ENCODE measurements around the gene ZFYVE26. TPM values are rescaled to one million over a fixed set of nuclear protein-coding genes. Genes with fewer than 3 reads are reported as not detected.

Gene ZFYVE26
- total and polyA plus RNA-seq, 2 donors (not counting 1 experiment from before 2014, with no cell fraction given): 10.9 to 46.3 TPM

- CTCF ChIA-PET: interaction anchor here (1.4 kb wide), 1 partner anchor 15 kb away, joined by 4 read pairs; no protein-coding TSS in a partner anchor
- H3K4me2 ChIP-seq (replicated peaks; ENCODE audit: low read depth, low read length, poor library complexity, severe bottlenecking): no peak overlapping the region
- POLR2A ChIA-PET: no interaction called here
Measured at GRCh38 chr14:67728258-67728657, 88.1 kb downstream of the ZFYVE26 start.

GRCh38 chr14:67727361-67727760, 89.0 kb downstream of the ZFYVE26 start:
- H3K4me1 ChIP-seq (ENCODE audit: control insufficient read depth in 2 of 2, insufficient read depth in 2 of 2, low read length in 2 of 2): no peaks in the 10 kb centered on the region
- H3K4me2 ChIP-seq (replicated peaks; ENCODE audit: low read depth, low read length, poor library complexity, severe bottlenecking): no peak overlapping the region
- H3K4me1 Mint-ChIP-seq: peaks cover 3% of the 10 kb centered on the region
- H3K9ac ChIP-seq (ENCODE audit: low read length): no peak overlapping the region
- 92% methylated on average over 4 of the region's 7 CpGs for WGBS (ENCODE audit: insufficient coverage)
- no peak for ATAC-seq (ENCODE audit: low read depth)
- no peaks in the 10 kb centered on the region for H3K36me3 ChIP-seq (replicated peaks in 1 of 2; ENCODE audit: control extremely low read depth in 1 of 2, control insufficient read depth in 1 of 2, extremely low read depth in 1 of 2, insufficient read depth in 2 of 2, low read length in 1 of 2)
- H2AFZ ChIP-seq (ENCODE audit: insufficient read depth, low read depth, low read length, poor library complexity, severe bottlenecking): no peak overlapping the region
- H3K27me3 ChIP-seq (replicated peaks in 1 of 4; ENCODE audit: control extremely low read depth in 1 of 4, control insufficient read depth in 3 of 4, insufficient read depth in 4 of 4, low read length in 3 of 4): peaks cover 0 to 22% (median 9%) of the 10 kb centered on the region in 4 experiments
- H3K4me3 Mint-ChIP-seq: no peak overlapping the region
- H3K9me3 ChIP-seq (ENCODE audit: control extremely low read depth in 1 of 3, control insufficient read depth in 2 of 3, insufficient read depth in 1 of 3, low read length in 2 of 3): peaks cover 0 to 9% (median 5%) of the 10 kb centered on the region in 3 donors
- no peak overlapping the region for H3K4me3 ChIP-seq (ENCODE audit: control extremely low read depth in 1 of 5, extremely low read depth in 1 of 5, insufficient read depth in 1 of 5, low read depth in 2 of 5, low read length in 4 of 5)
- no peak overlapping the region for H3K27ac Mint-ChIP-seq
- no peaks in the 10 kb centered on the region for H4K20me1 ChIP-seq (ENCODE audit: control insufficient read depth, insufficient read depth, low read length, poor library complexity, severe bottlenecking)
- H3K9me3 Mint-ChIP-seq (ENCODE audit: insufficient read depth): no peaks in the 10 kb centered on the region
- H3K27ac ChIP-seq (ENCODE audit: low read length in 2 of 2): no peak overlapping the region
- peaks cover 29% of the 10 kb centered on the region for H3K27me3 Mint-ChIP-seq
- TF ChIP-seq CTCF (IDR thresholded peaks at IDR 0.05): no peak
- no peak for TF ChIP-seq EZH2 (IDR thresholded peaks at IDR 0.05; ENCODE audit: borderline replicate concordance, insufficient read depth, low read depth, low read length, poor library complexity, severe bottlenecking)
- CTCF ChIA-PET: interaction anchor here (1.4 kb wide), 1 partner anchor 15 kb away, joined by 4 read pairs; no protein-coding TSS in a partner anchor
- no peak for DNase-seq
- H3K79me2 ChIP-seq (ENCODE audit: control insufficient read depth, insufficient read depth, low read length): no peaks in the 10 kb centered on the region
- POLR2A ChIA-PET: no interaction called here
- intact Hi-C loops (cut with micrococcal nuclease): no loop called here

More at GRCh38 chr14:67728258-67728657, 88.1 kb downstream of the ZFYVE26 start:
- intact Hi-C loops (cut with micrococcal nuclease): no loop called here
- Histone ChIP-seq H3K36me3 (replicated peaks in 1 of 2; ENCODE audit: control extremely low read depth in 1 of 2, control insufficient read depth in 1 of 2, extremely low read depth in 1 of 2, insufficient read depth in 2 of 2, low read length in 1 of 2) (no peaks in the 10 kb centered on the region), H4K20me1 (ENCODE audit: control insufficient read depth, insufficient read depth, low read length, poor library complexity, severe bottlenecking) (no peaks in the 10 kb centered on the region), H3K79me2 (ENCODE audit: control insufficient read depth, insufficient read depth, low read length) (no peaks in the 10 kb centered on the region), H3K9ac (ENCODE audit: low read length) (no peak overlapping the region), H3K9me3 (ENCODE audit: control extremely low read depth in 1 of 3, control insufficient read depth in 2 of 3, insufficient read depth in 1 of 3, low read length in 2 of 3) (peaks cover 0 to 7% (median 4%) of the 10 kb centered on the region in 3 donors), H3K4me3 (ENCODE audit: control extremely low read depth in 1 of 5, extremely low read depth in 1 of 5, insufficient read depth in 1 of 5, low read depth in 2 of 5, low read length in 4 of 5) (no peak overlapping the region), H3K4me1 (ENCODE audit: control insufficient read depth in 2 of 2, insufficient read depth in 2 of 2, low read length in 2 of 2) (no peaks in the 10 kb centered on the region), H2AFZ (ENCODE audit: insufficient read depth, low read depth, low read length, poor library complexity, severe bottlenecking) (no peak overlapping the region), H3K27me3 (replicated peaks in 1 of 4; ENCODE audit: control extremely low read depth in 1 of 4, control insufficient read depth in 3 of 4, insufficient read depth in 4 of 4, low read length in 3 of 4) (peaks cover 0 to 18% (median 5%) of the 10 kb centered on the region in 4 experiments), H3K27ac (ENCODE audit: low read length in 2 of 2) (no peak overlapping the region)
- no peak overlapping the region for H3K27ac Mint-ChIP-seq
- TF ChIP-seq CTCF (IDR thresholded peaks at IDR 0.05) (no peak), EZH2 (IDR thresholded peaks at IDR 0.05; ENCODE audit: borderline replicate concordance, insufficient read depth, low read depth, low read length, poor library complexity, severe bottlenecking) (no peak)
- ATAC-seq (ENCODE audit: low read depth): no peak
- no peak for DNase-seq
- H3K4me3 Mint-ChIP-seq: no peak overlapping the region
- no peaks in the 10 kb centered on the region for H3K4me1 Mint-ChIP-seq
- peaks cover 22% of the 10 kb centered on the region for H3K27me3 Mint-ChIP-seq
- H3K9me3 Mint-ChIP-seq (ENCODE audit: insufficient read depth): no peaks in the 10 kb centered on the region

All from B cell (primary cell).